ENCODE measurements around the gene TPCN2.
"Not testable (repeated sequence)": the region's sequence is repeated elsewhere in the genome, so short reads cannot be mapped to it uniquely, and the experiment has no call there.

TPCN2 gene

DNA sequence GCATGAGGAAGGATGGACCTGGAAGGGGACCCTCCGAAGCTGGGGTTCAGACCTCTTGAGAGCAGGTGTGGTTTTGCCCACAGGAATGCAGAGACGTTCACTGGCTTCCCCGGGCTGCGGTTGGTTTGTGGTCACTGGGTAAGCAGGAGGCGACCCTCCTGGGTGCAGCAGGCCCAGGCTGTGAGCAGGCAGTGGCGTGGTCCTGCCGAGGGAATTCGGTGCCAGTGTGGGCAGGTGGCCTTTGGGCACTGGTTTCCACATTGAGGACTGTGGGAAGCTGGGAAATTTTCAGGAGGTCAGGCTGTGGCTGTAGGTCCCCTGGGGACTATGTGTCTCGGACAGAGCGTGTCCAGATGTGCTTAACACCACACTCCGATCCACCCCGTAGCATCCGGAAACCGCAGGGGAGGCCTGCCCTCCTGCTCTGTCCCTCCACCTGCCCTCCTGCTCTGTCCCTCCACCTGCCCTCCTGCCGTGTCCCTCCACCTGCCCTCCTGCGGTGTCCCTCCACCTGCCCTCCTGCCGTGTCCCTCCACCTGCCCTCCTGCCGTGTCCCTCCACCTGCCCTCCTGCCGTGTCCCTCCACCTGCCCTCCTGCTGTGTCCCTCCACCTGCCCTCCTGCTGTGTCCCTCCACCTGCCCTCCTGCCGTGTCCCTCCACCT is 27.5 kb downstream of the TPCN2 start:
- DNase-seq (ENCODE audit: low read depth): no peak

DNA sequence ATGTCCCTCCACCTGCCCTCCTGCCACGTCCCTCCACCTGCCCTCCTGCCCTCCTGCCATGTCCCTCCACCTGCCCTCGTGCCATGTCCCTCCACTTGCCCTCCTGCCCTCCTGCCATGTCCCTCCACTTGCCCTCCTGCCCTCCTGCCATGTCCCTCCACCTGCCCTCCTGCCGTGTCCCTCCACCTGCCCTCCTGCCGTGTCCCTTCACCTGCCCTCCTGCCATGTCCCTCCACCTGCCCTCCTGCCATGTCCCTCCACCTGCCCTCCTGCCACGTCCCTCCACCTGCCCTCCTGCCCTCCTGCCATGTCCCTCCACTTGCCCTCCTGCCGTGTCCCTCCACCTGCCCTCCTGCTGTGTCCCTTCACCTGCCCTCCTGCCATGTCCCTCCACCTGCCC is 28.2 kb downstream of the TPCN2 start:
- not testable (repeated sequence) for DNase-seq (ENCODE audit: low read depth)

DNA sequence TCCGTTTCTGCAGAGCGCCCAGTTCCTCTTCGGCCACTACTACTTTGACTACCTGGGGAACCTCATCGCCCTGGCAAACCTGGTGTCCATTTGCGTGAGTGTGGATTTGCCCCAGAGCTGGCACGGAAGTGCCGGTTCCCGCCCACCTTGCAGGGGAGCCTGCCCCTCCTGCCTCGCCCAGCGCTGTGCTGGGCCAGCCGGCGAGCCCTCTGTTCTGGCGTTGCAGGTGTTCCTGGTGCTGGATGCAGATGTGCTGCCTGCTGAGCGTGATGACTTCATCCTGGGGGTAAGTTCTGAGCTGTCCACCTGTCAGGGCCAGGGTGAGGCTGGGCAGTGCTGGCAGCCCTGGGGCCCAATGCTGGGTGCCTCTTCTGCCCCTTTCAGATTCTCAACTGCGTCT is 29.8 kb downstream of the TPCN2 start:
- DNase-seq (ENCODE audit: low read depth): no peak

DNA sequence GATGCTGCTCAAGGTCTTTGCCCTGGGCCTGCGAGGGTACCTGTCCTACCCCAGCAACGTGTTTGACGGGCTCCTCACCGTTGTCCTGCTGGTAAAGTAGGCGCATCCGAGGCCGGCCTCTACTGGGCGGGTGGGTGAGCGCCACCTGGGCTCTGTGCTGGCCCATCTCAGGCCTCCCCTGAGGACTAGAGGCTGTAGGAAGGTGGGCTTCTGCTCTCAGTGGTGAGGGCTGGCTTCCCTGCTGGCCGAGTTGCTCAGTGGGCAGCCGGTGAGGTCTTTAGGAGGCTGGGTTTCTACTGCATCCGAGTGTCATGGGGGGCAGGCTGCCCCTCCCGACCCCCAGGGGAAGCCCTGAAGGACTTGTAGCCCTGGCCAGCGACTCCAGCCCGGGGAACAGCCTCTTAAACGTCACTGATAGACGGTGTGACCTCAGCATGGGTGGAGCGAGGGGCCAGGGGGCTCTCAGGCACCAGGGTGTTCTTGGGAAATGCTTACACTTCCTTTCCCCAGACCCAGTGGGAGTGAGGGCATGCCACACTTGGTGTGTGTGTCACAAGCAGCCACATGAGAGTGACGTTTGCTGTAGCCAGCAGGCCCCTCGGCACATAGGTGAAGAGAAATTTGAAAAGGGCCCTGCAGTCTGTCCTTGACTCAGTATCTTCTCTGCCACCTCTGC is 30.3 kb downstream of the TPCN2 start:
- DNase-seq (ENCODE audit: low read depth): no peak

DNA sequence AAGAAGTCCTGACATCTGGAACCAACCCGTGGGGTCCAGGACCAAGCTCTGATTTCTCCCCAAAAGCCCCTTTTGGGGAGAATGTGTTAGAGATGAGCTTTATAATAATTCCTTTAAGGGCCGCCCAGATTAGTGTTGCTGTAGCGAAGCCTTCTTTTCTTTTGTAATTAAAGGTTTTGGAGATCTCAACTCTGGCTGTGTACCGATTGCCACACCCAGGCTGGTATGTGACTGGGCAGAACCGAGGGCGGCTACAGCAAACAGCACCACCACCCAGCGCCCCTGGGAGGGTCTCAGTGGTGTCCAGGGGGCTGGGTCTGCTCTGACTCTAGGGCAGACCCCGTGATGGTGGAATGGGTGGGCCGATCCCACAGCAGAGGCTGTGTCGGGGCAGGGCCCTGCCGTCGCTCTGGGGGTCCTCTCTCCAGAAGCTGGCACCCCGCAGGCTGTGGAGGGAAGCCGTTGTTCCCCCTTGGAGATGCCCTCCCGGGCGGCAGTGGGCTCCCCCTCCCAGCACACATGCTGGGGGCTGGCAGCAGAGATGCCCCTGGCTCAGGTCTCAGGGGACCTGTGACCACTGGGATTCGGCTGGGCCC is 31.0 kb downstream of the TPCN2 start:
- no peak for DNase-seq (ENCODE audit: low read depth)

DNA sequence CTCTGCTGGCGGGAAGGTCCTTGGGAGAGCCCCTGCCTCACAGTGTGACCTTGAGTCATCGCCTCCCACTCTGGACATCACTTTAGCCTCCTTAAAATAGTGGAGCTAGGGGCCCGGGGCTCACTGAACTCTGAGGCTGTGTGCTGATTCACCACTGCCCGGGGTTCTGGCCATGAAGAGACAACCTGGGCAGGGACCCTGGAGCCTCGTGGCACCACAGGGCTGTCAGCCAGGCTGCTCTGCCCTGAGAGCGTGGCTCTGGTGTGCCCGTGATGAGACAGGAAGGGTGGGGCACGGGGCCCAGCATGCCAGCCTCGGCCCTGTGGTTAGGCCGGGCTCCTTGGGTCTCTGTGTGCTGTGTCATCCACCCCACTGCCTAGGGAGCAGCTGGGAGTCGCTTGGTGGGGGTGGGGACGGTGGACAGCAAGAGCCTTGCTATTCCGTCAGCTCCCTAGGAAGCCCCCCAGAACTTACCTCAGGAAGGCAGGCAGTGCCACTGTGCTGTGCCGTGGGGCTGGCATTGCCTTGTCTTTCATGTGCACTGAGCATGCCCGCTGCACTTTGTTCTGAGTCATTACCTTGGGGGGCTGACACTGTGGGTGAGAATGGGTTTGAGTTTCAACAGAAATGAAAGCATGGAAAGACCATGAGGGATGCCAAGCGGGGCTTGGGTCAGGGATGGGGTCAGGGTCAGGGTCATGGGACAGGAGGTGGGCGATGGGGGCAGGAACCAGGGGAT is 31.7 kb downstream of the TPCN2 start:
- DNase-seq (ENCODE audit: low read depth): no peak

DNA sequence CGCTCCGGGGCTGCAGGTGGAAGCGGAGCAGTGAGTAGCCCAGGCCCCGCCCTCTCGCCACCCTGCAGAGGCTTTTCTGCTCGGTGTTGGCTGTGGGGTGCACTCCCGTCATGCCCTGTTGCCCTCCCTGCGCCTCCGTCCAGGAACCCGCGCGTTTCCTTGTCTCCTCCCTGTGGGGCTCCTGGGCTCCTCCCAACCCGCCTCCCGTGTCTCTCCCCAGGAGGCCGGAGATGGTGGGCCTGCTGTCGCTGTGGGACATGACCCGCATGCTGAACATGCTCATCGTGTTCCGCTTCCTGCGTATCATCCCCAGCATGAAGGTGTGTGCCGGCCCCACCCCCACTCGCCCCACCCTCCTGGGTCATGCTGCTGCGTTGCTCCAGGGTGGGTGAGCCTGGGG is 32.4 kb downstream of the TPCN2 start:
- no peak for DNase-seq (ENCODE audit: low read depth)

DNA sequence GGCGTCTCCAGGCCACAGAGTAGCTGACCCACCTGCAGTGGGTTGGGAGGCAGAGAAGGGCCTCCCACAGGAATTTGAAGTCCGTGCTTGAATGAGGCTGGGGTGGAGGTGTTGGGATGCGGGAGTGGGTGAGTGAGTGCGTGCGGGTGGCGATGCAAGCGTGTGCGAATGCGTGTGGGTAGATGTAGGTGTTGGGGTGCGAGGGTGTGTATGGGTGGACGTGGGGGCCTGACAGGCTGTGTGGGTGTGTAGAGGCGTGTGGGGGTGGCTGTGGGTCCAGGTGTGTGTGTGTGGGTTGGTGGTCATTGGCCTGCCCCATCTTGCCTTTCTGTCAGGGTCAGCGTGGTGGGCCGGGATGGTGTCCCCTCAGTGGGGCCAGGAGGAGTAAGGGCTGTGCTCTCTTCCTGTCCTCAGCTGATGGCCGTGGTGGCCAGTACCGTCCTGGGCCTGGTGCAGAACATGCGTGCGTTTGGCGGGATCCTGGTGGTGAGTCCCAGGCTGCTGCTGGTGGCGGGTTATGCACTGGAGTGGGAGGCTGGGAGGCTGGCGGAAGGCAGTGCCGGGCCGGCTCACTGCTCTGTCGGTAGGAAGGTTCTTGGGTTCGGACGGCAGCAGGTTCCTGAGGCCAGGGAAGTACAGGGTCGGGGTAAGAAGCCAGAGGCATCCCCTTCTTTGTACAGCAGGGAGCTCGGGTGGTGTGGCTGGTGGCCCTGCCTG is 35.0 kb downstream of the TPCN2 start:
- no peak for DNase-seq (ENCODE audit: low read depth)

DNA sequence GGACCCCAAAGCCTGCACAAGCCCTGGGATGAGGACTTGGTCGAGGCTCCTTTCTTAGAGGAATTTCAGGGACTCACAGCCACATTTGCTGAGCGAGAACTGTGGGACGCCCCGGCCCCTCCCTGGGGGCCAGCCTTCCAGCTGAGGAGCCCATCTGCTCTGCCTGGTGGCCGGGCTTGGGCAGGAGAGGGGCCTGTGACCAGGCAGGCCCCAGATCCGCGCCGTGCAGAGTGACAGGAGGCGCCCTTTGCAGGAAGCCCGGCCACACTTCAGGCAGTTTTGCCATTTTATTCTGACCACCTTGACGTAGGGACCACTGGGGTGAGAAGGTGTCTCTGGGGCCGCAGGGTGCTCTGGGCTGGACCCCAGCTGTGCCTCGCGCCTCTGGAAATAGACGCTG is 35.6 kb downstream of the TPCN2 start:
- no peak for DNase-seq (ENCODE audit: low read depth)

DNA sequence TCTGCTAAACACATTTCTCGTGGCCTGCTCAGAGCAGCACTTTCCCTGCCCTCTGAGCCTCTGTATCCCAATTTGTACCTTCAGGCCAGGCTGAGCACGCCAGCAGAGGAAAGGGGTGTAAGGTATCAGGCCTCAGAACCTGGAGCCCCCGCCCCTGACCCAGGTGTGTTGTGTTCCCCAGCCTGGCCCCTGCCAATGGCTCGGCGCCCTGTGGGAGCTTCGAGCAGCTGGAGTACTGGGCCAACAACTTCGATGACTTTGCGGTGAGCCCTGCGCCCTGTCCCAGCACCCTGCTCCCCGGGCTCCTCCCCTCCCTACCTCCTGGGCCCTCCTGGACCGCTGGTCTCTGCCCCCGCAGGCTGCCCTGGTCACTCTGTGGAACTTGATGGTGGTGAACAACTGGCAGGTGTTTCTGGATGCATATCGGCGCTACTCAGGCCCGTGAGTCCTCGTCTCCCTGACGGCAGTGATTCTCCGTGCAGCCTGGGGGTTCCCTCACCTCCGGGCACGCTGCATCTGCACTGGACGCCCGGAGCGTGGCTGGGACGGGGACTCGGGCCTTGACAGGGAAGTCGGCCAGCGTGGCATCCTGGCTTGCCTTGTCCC is 36.9 kb downstream of the TPCN2 start:
- no peak for DNase-seq (ENCODE audit: low read depth)

DNA sequence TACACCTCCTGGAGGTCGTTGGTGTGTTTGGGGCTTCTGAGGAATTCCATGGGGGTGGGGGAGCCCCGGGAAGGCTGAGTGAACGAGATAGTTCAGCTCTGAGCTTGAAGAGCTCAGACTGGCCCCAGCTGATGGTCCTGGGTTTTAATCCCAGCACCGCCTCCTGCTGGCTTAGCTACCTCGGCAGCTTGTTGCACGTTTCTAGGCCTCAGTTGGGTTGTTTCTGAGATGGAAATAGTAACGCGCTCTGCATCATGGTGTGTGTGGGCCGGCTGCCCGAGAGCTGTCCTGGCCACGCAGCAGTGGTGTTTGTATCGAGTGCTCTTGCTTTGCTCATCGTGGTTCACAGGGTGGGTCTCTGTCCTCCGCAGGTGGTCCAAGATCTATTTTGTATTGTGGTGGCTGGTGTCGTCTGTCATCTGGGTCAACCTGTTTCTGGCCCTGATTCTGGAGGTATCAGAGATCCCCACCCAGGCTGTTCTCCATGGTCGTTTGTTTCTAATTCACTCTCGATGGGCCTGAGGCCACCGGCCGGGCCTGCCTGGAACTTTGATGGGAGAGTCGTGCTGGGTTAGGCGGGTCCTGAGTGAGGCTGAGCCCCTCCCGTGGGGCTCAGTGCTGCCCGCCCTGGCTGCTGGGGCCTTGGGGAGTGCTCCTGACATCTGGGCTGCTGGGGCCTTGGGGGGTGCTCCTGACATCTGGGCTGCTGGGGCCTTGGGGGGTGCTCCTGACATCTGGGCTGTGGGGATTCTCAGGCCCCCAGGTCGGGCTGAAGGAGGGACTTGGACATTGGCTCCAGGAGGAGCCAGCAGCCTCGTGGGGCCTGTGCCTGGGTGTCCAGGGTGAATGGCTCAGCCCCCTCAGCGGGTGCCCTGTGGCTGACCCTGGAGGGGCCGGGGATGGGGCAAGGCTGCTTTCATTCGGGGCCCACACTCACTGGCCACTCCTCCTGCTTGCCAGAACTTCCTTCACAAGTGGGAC is 37.7 kb downstream of the TPCN2 start:
- no peak for DNase-seq (ENCODE audit: low read depth)

DNA sequence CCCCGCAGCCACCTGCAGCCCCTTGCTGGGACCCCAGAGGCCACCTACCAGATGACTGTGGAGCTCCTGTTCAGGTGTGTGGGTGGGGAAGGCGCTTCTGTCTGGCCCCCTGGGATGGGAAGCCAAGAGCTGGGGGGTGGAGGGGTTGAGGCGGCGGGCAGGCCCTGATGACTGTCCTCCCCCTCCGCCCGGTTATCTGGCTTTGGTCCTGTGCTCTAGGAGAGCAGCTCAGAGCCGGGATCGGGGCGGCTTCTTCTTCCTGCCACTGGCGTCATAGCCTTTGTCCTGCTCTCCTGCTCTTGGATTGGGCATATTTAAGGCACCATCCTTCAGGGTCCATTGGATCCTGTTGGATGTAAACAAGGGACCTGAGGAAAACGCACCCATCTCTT is 38.4 kb downstream of the TPCN2 start:
- DNase-seq (ENCODE audit: low read depth): no peak

DNA sequence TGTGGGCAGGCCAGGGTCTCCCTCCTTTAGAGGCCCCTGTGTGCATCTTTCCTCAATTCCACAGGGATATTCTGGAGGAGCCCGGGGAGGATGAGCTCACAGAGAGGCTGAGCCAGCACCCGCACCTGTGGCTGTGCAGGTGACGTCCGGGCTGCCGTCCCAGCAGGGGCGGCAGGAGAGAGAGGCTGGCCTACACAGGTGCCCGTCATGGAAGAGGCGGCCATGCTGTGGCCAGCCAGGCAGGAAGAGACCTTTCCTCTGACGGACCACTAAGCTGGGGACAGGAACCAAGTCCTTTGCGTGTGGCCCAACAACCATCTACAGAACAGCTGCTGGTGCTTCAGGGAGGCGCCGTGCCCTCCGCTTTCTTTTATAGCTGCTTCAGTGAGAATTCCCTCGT is 39.1 kb downstream of the TPCN2 start:
- DNase-seq (ENCODE audit: low read depth): no peak

DNA sequence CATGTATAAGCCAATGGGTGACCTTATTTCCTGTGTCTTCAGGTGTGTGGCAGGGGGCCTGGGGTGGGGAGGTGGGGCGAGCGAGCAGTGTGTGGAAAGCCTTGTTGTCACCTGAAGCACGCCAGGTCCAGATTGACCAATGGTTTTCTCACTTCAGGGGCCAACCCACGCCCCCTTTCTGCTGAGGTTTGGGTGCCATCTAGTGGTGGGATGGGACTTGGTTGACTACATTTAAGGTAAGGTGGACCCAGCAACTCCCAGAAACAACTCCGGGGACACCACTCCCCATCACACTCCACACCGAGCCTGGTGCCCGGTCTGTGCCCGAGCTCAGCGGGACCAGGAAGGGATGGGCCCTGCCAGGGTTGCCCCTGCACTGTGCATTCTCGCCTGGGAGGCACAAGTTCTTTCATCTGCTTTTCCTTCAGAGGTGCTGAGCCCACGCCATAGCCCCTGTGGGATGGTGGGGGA is 40.0 kb downstream of the TPCN2 start:
- peak; percentile 59 for DNase-seq (ENCODE audit: low read depth)

DNA sequence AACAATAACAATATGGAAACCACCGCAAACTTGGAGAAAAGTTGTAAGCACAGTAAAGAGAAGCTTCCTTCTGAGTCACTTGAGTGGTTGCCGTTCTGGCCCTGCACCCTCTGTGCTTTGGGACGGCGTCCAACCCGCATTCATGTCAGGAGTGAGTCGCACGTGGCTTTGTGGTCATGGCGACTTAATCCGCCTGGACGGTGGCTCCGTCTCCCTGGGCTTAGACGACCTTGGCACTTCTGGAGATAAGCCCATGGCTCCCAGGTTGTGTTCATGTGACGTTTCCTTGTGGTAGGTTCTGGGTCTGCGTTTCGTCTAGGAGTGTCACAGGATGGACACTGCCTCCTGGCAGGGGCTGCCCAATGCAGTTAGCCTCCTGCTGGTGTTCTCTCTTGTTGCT is 40.5 kb downstream of the TPCN2 start:
- DNase-seq (ENCODE audit: low read depth): peak; percentile 76

DNA sequence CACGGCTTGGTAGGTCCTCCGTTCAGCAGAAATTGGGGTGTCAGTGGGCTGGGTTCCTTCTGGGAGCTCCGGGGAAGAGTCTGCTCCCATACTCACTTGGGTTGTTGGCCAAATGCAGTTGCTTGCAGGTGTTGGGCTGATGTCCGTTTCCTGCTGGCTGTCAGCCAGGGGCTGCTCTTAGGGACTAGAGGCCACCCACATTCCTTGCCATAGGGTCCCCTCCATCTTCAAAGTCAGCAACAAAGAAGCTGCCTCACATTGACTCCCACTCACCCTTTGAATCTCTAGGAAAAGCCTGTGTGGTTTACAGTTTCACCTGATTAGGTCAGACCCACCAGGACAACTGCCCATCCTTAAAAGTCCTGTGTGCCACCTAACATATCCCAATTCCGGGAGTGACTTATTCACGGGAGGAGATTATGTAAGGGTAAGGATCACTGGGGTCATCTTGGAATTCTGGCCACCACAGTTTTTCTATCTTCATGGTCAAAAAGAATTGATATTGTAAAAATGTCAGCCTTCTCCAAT is 43.0 kb downstream of the TPCN2 start:
- no peak for DNase-seq (ENCODE audit: low read depth)

DNA sequence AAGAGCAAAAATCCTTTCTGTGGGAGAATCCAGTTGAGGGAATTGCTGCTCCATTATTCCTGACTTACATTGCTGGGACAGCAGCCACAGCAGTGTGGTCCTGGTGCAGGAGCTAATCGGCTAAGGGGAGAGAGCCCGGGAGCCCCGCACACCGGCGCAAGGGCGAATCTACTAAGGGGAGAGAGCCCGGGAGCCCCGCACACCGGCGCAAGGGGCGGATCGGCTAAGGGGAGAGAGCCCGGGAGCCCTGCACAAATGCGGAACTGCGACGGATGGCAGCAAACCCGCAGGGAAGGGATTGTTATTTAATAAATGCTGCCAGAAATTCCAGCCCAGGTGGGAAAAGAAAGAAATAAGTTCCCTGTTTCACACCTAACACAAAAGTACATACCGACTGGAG is 43.5 kb downstream of the TPCN2 start:
- no peak for DNase-seq (ENCODE audit: low read depth)

DNA sequence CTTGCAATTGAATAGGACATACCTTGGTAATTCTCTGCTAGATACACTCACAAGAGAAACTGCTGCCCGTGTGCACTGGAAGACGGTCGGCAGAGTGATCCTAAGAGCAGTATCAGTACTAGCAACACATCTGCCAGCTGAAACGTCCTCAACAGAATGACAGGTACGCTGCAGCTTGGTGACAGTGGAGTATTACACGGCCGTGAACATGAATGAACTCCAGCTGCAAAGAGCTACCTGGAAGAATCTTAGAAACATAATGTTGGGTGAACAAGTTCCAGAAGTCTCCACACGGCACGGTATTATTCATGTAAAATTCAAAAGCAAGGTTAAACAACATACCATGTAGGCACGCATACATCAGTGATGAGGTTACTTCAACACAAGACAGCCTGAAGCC is 44.4 kb downstream of the TPCN2 start:
- DNase-seq (ENCODE audit: low read depth): no peak

DNA sequence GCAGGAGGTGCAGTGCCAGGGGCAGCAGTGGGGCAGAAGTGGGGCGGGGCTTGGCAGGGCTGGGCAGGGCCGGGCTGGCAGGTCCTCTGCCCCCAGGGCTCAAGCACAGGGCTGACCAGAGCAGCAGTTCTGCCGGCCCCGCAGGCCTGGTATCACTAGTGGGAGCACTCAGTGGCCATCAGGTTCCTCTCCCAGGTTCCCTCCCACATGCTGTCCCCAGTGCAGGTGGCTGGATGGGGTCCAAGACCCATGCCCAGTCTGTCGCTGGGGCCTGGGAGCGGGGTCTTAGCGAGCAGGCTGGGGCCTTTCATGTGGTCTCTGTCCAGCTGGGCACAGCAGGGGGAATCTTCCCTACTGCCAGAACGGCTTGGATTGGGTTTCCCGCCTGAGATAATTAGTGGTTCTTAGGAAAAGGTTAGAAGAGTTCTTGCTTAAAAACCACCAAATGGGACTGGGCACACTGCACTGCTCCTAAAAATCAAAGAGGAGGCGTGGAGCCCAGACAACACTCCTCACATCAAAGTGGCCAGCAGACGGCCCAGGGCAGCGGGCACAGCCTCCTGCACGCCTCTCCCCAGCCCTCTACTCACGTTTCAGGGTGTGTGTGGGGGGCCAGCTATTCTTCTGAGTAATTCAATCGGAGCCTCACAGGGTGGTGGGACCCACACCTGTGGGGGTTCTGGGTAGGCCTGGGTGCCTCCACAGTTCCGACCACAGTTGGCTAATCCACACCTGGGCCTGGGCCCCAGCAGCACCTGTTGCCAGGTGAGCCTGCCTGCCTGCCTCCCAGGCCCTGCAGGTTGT is 45.6 kb downstream of the TPCN2 start:
- DNase-seq (ENCODE audit: low read depth): no peak

DNA sequence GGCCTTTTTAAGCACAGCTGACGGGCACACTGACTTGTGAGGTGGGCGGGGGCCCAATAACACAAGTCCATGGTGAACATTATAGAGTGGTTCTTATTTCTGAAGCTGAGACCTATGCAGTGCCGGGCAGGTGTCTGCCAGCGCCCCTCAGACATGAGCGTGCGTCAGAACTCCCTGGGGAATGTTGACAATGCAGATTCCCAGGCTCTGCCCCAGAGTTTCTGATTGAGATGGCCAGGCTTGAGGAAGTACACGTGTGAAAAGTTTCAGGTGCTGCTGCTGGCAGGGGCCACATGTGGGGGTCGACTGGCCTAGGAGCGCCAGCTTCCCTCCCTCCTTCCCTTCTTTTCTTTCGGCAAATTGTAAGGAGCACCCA is 46.2 kb downstream of the TPCN2 start:
- DNase-seq (ENCODE audit: low read depth): no peak

Data from GM04504 (cell line).